T1000 (cell line): ENCODE data around the gene MELK.

Experiments used
- DNase-seq: peaks from one replicate; lab custom pipeline; 2025; ENCODE audit warnings: mixed read lengths; lab: John Stamatoyannopoulos, UW

Gene MELK

GRCh38 chr9:36676091-36676490 is 103.4 kb downstream of the MELK start:
- no peak for DNase-seq

DNA sequence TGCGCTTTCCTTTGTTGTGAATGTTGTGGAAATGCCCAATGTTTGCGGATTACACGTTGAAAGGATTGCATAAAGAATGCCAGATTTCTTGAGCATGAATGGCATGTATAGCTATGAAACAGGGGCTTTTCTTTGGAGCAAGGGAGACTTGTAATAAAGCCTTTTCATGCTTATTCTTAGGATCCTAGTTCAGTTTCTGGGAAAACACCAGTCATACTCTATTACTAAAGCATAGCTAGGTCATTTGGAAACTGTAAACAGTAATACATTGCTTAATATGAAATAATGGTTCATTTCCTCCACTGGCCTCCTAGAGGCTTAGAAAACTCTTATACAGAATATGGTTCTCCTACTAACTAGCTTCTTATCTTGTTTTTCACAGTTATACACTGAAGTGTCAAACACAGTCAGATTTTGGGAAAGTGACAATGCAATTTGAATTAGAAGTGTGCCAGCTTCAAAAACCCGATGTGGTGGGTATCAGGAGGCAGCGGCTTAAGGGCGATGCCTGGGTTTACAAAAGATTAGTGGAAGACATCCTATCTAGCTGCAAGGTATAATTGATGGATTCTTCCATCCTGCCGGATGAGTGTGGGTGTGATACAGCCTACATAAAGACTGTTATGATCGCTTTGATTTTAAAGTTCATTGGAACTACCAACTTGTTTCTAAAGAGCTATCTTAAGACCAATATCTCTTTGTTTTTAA is 104.2 kb downstream of the MELK start:
- no peak for DNase-seq

- DNase-seq, result no peak
These were observed 104.9 kb downstream of the MELK start for GRCh38 chr9:36677611-36678010.

DNA sequence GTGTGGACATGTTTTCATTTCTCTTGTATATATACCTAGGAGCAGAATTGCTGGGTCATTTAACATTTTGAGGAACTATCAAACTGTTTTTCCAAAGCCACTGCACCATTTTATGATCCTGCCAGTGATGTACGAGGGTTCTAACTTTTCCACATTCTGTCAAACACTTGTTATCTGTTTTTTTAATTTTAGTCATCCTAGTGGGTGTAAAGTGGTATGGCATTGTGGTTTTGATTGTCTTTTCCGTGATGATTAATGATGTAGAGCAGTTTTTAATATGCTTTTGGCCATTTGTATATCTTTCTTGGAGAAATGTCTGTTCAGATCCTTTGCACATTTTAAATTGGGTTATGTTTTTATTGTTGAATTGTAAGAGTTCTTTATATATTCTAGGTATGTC is 107.0 kb downstream of the MELK start:
- no peak for DNase-seq

GRCh38 chr9:36686471-36686870 is 113.8 kb downstream of the MELK start:
- no peak for DNase-seq

DNA sequence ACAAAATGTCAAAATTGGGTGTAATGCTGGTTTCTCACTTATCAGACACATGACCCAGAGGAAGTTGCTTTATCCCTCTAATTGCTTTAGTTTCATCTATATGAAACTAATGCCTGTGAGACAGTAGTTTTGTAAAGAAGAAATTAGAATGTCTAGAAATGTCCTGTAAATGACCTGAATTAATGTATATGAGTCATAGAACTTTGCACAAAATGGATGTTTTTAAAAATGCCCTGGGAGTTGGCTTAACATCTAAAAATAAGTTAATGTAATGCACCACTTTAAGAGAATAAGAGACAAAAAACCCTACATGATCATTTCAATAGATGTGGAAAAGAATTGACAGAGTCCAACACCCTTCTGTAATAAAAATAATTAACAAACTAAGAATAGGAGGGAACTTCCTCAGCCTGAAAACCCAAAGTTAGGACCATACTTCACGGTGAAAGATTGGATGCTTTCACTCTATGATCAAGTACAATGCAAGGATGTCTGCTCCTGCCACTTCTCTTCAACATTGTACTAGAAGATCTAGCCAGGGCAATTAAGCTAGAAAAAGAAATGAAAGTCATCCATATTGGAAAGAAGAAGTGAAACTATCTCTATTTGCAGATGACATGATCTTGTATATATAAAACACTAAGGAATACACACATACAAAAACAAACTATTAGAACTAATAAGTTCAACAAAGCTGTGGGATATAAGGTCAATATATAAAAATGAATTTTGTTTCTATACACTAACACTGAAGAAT is 117.9 kb downstream of the MELK start:
- no peak for DNase-seq

GRCh38 chr9:36691671-36692070 is 119.0 kb downstream of the MELK start:
- no peak for DNase-seq

GRCh38 chr9:36698984-36699383 is 126.3 kb downstream of the MELK start:
- no peak for DNase-seq

- no peak for DNase-seq
These were observed 131.5 kb downstream of the MELK start for GRCh38 chr9:36704148-36704547.

DNA sequence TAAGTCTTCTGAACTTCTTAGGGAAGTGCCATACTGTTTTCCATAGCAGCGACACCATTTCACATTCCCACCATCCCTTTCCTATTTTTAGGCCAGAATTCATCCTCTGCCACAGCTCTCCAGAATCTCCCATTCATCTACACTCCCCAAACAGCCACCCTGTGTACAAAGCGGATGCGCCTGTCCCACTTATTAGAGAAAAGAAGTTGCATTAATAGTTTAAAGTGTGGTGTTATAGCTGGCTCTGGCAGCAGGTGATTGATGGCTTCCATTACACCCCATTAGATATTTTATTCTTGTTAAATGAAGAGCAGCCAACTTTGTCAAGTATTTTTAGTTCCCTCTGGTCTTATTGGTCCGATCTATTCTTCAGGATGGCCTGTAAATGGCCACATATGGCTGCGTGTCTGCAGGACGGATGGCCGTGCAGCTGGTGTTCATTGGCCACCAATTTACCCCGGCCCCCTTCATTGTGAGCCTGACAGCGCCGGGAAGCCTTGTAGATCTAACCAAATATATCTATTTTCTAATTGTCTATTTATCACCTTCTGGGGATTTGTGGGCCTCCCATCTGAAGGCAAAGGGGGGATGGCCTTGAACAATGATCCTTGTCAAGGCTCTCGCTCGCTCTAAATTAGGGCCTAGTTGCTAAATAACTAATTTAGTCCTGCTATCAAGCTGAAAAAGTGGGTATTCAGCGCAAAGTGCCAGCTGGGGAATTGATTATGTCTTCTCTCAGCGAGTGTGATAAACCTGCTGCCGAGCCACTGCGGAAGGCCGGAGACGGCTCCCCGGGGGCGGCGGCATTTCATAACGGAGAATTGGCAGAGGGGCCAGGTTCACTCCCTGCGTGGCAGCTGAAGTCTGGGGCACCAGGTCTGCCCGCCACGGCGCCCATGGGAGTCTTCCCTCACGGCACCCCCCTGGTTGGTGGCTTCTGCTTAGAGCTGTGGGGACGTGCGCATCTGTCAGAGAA is 141.1 kb downstream of the MELK start:
- DNase-seq, result no peak

DNA sequence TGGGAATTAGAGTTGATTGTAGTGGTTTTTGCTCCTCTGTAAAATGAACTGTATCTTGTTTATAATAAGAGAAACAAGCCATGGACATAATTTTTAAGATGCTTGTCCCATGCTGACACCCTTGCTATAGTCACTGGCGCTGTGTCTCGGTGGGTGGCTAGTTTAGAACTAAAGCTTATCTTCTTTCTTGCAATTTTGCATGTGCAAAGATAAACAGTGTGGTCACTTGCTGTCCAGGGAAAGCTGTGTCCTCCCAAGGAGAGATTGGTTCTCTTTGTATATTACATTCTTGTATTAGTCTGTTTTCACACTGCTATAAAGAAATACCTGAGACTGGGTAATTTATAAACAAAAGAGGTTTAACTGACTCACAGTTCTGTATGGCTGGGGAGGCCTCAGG is 143.8 kb downstream of the MELK start:
- DNase-seq, result no peak

- DNase-seq, result no peak
These were observed 144.6 kb downstream of the MELK start for GRCh38 chr9:36717276-36717675.

DNA sequence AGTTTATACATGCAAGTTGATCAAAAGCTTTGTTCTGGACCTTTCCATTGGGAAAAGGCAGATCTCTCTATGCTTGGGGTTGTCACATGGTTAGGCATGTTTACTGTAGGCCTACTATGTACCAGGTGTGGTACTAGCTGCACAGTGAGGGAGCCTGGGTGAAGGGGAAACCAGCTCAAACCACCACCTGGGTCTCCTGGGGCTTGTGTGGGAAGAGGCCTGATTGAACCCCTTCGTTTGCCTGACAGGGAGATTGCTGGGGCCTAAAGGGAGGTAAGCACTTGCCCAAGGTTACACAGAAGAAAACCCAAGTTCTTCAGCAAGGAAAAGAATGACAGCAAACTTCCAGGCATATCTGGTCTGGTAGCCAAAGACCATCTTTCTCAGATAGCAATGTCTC is 145.9 kb downstream of the MELK start:
- DNase-seq, result no peak

DNA sequence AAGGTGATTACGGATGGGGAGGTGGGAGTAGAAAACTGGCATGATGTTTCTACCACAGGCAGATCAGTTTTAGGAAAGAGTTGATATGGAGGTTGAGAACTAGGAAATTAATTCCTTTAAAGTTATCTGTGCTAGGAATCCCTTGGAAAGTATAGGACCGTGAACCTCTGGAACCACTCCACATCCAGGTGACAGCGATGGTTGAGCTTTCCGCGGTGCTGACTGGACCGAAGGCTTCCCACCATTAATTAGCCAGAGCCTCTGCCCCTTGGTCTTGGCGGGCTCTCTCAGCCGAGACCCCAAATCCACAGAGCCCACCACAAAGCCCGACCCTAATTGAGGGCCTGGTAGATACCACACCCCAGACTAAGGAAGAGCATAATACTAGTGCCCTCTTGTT is 147.3 kb downstream of the MELK start:
- DNase-seq, result no peak

- no peak for DNase-seq
These were observed 149.3 kb downstream of the MELK start for GRCh38 chr9:36721846-36722588.

GRCh38 chr9:36725777-36726356 is 153.2 kb downstream of the MELK start:
- DNase-seq, result no peak
